ENCODE data around the gene HCAR3. TPM values are rescaled to one million over a fixed set of nuclear protein-coding genes. Genes with fewer than 3 reads are reported as not detected.
"Not testable (repeated sequence)": the region's sequence is repeated elsewhere in the genome, so short reads cannot be mapped to it uniquely, and the experiment has no call there.

The HCAR3 gene
- total RNA-seq, 2 donors from 2014 or later: 0.41 TPM; not detected in 1

DNA sequence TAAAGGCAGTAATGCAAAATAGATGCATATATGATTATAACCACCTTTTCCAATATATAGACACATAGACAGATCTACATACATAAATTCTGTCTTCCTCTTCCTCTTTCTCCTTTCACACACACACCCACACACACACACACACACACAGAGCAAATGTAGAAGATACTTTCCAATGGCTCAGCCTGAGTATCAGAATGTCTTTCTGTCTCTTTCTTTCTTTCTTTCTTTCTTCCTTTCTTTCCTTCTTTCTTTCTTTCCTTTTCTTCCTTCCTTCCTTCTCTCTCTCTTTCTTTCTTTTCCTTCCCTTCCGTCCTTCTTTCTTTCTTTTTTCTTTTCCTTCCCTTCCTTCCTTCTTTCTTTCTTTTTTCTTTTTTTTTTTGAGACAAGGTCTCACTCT, 5.3 kb downstream of the HCAR3 start:
- ATAC-seq (ENCODE audit: insufficient number of reproducible peaks, low FRiP score, low read depth); H3K27ac ChIP-seq; DNase-seq (ENCODE audit: low spot score); H3K27me3 ChIP-seq (replicated peaks; ENCODE audit: insufficient read depth); H3K9me3 ChIP-seq; H3K4me1 ChIP-seq (ENCODE audit: control insufficient read depth in 1 of 2, low read depth in 2 of 2); H3K4me3 ChIP-seq; H3K36me3 ChIP-seq: not testable (repeated sequence)

DNA sequence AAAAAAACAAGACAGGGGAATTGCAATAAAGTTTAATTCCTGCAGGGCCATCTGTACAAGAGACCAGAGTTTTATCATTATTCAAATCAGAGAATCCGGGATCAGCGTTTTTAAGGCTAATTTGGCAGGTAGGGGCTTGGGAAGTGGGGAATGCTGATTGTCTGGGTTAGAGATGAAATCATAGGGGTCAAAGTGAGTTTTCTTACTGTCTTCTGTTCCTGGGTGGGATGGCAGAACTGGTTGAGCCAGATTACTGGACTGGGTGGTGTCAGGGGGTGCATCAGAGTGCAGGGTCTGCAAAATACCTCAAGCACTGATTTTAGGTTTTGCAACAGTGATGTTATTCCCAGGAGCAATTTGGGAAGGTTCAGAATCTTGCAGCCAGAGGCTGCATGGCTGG, 6.3 kb downstream of the HCAR3 start:
- not testable (repeated sequence) for H3K9me3 ChIP-seq; H3K4me3 ChIP-seq; H3K4me1 ChIP-seq (ENCODE audit: control insufficient read depth in 1 of 2, low read depth in 2 of 2); H3K27ac ChIP-seq; ATAC-seq (ENCODE audit: insufficient number of reproducible peaks, low FRiP score, low read depth); DNase-seq (ENCODE audit: low spot score); H3K36me3 ChIP-seq; H3K27me3 ChIP-seq (replicated peaks; ENCODE audit: insufficient read depth)

DNA sequence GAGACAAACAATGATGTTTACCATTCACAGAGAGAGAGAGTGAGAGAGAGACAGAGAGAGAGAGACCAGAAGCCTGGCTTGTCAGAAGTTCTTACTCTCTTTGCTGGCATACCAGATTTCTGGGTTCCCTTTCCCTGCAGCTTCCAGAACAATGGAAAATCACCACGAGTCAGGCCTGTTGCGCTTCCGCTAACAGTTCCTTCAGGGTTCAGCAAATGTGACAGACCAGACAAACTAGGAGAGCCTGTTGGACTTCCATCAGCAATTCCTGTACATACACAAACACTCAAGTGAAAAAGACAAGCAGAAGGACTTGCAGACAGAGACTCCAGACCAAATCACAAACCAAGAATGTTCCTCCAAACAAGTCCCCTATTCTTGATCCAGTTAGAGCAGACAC, 7.3 kb downstream of the HCAR3 start:
- DNase-seq (ENCODE audit: low spot score); H3K9me3 ChIP-seq; H3K36me3 ChIP-seq; H3K27ac ChIP-seq; H3K4me1 ChIP-seq (ENCODE audit: control insufficient read depth in 1 of 2, low read depth in 2 of 2); H3K4me3 ChIP-seq; ATAC-seq (ENCODE audit: insufficient number of reproducible peaks, low FRiP score, low read depth); H3K27me3 ChIP-seq (replicated peaks; ENCODE audit: insufficient read depth): not testable (repeated sequence)

DNA sequence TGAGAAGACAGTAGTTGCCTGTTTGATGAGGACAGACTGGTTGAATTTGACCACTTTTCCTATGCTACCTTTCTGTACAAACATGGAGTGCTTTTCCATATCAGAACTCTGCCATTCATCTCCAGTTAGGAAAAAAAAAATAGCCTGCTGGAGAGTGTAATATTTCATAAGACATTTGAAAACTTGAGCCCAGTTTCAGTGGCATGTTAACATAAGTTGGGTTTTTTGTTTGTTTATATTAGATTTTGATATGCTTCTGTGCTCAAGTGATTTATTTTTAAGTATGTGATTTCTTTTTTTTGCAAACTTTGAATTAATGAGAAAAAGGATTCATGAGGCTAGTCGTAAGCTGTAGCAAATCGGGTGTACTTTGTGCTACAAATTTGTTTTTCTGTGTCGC, 12.8 kb downstream of the HCAR3 start:
- not testable (repeated sequence) for DNase-seq (ENCODE audit: low spot score); H3K36me3 ChIP-seq; ATAC-seq (ENCODE audit: insufficient number of reproducible peaks, low FRiP score, low read depth); H3K4me1 ChIP-seq (ENCODE audit: control insufficient read depth in 1 of 2, low read depth in 2 of 2); H3K27me3 ChIP-seq (replicated peaks; ENCODE audit: insufficient read depth); H3K4me3 ChIP-seq; H3K27ac ChIP-seq; H3K9me3 ChIP-seq

DNA sequence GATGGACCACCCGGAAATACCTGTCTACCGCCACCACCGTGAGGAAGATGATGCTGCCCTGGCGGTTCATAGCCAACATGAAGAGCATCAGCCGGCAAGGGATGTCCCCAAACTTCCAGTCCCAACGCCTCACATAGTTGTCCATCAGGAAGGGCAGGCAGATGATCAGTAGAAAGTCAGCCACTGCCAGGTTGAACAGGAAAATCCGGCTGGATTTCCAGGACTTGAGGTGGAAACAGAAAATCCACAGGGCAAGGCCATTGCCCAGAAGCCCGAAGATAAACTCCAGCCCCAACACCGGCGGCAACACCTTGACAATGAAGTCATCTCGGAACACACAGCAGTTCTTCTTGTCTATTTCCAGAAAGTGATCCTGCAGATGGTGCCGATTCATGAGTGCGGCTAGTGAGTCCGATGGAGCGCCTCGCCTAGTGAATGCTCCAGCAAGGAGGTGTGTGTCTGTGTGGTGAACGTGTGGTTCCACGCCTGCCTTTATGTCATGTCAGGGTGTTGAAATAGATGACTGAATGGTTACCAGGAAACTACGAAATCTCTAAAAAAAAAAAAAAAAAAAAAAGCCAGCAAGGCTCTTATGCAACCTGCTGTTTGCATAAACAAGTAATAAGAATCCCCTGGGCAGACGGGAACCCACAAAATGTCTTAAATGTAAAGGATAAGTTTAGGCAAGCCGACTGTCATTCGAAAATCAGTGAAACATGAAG, 13.6 kb downstream of the HCAR3 start, which contains the start of gene HCAR2:
TSS of gene HCAR2 (minus strand) at position 468 of the 722 bp plus-strand sequence. CDS start at position 394, 74 bp downstream.
- not testable (repeated sequence) for H3K27ac ChIP-seq; H3K9me3 ChIP-seq; H3K4me1 ChIP-seq (ENCODE audit: control insufficient read depth in 1 of 2, low read depth in 2 of 2); H3K36me3 ChIP-seq; ATAC-seq (ENCODE audit: insufficient number of reproducible peaks, low FRiP score, low read depth); DNase-seq (ENCODE audit: low spot score); H3K27me3 ChIP-seq (replicated peaks; ENCODE audit: insufficient read depth); H3K4me3 ChIP-seq

DNA sequence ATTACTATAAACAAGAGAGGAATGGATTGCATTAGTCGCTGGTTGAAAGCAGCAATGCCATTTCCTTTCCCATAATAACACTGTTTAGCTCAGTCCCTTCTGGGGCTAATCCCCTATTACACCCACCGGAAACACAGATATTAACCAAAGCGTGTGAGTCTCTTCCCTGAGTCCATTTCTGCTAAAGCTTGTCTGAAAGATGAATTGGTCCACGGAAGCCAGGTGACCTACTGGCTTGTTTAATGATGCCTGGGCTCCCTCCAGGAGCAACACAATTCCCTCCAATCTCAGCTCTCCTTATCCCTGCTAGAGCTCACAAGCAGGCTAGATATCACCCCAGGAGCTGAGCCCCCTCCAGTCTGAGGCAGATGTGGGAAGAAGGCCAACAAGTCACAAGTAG, 15.1 kb downstream of the HCAR3 start:
- not testable (repeated sequence) for ATAC-seq (ENCODE audit: insufficient number of reproducible peaks, low FRiP score, low read depth); H3K4me1 ChIP-seq (ENCODE audit: control insufficient read depth in 1 of 2, low read depth in 2 of 2); H3K4me3 ChIP-seq; H3K27me3 ChIP-seq (replicated peaks; ENCODE audit: insufficient read depth); H3K9me3 ChIP-seq; H3K27ac ChIP-seq; DNase-seq (ENCODE audit: low spot score); H3K36me3 ChIP-seq

DNA sequence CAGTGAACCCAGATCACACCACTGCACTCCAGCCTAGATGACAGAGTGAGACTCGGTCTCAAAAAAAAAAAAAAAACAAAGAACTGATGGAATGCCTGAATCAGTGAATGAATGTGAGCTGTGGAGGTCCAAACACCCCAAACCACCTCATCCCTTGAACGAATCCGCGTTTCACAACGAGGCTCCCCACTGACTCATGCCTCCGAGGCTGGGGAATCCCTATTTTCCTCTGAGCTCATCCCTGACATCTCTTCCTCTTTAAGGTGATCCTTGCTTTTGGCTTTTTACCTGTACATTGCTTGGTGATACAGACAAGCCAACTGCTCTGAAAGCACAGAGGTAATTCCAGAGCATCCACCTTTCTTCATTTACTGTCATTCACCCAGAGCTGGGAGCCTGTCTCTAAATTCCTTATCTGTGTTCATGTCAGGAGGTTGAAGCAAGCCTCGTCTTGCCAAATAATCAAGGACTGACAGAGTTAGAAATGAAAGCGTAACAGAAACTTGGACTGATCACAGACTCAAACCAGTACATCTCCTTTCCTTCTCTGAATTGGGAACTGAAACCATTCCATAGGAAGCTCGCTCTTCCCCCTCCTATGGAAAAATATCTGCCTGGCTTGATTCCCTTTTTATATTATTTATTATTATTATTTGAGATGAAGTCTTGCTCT, 16.4 kb downstream of the HCAR3 start:
- not testable (repeated sequence) for H3K4me3 ChIP-seq; H3K27ac ChIP-seq; H3K9me3 ChIP-seq; ATAC-seq (ENCODE audit: insufficient number of reproducible peaks, low FRiP score, low read depth); DNase-seq (ENCODE audit: low spot score); H3K4me1 ChIP-seq (ENCODE audit: control insufficient read depth in 1 of 2, low read depth in 2 of 2); H3K27me3 ChIP-seq (replicated peaks; ENCODE audit: insufficient read depth); H3K36me3 ChIP-seq

DNA sequence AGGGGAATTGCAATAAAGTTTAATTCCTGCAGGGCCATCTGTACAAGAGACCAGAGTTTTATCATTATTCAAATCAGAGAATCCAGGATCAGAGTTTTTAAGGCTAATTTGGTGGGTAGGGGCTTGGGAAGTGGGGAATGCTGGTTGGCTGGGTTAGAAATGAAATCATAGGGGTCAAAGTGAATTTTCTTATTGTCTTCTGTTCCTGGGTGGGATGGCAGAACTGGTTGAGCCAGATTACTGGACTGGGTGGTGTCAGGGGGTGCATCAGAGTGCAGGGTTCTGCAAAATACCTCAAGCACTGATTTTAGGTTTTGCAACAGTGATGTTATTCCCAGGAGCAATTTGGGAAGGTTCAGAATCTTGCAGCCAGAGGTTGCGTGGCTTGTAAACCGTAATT, 19.7 kb downstream of the HCAR3 start:
- not testable (repeated sequence) for H3K4me1 ChIP-seq (ENCODE audit: control insufficient read depth in 1 of 2, low read depth in 2 of 2); H3K4me3 ChIP-seq; H3K9me3 ChIP-seq; H3K27ac ChIP-seq; DNase-seq (ENCODE audit: low spot score); H3K27me3 ChIP-seq (replicated peaks; ENCODE audit: insufficient read depth); H3K36me3 ChIP-seq; ATAC-seq (ENCODE audit: insufficient number of reproducible peaks, low FRiP score, low read depth)

DNA sequence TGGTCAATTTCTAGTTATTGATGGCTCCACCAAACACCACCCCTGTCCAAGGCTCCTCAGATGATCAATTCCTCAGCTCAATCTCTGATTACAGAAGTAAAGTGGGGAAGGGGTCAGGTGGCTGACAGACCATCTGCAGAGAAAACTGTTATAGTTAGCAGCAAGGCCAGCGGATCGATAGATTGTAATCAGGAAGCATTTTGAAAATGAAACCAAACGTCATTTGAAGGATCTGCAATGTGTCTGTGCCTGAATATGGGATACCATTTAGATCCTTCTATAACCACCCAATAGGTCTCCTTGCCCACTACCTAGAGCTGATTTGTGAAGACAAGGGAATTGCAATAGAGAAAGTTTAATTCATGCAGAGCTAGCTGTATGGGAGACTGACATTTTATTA, 25.0 kb downstream of the HCAR3 start:
- no peaks in the 10 kb centered on the region for H3K36me3 ChIP-seq
- TF ChIP-seq, protein P1, sequence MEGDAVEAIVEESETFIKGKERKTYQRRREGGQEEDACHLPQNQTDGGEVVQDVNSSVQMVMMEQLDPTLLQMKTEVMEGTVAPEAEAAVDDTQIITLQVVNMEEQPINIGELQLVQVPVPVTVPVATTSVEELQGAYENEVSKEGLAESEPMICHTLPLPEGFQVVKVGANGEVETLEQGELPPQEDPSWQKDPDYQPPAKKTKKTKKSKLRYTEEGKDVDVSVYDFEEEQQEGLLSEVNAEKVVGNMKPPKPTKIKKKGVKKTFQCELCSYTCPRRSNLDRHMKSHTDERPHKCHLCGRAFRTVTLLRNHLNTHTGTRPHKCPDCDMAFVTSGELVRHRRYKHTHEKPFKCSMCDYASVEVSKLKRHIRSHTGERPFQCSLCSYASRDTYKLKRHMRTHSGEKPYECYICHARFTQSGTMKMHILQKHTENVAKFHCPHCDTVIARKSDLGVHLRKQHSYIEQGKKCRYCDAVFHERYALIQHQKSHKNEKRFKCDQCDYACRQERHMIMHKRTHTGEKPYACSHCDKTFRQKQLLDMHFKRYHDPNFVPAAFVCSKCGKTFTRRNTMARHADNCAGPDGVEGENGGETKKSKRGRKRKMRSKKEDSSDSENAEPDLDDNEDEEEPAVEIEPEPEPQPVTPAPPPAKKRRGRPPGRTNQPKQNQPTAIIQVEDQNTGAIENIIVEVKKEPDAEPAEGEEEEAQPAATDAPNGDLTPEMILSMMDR (IDR thresholded peaks at IDR 0.05): no peak
- ATAC-seq (ENCODE audit: insufficient number of reproducible peaks, low FRiP score, low read depth): no peak
- no peaks in the 10 kb centered on the region for H3K4me1 ChIP-seq (ENCODE audit: control insufficient read depth in 1 of 2, low read depth in 2 of 2)
- no peak overlapping the region for H3K27ac ChIP-seq
- H3K27me3 ChIP-seq (replicated peaks; ENCODE audit: insufficient read depth): no peaks in the 10 kb centered on the region
- no peak for DNase-seq (ENCODE audit: low spot score)
- no peak overlapping the region for H3K4me3 ChIP-seq
- H3K9me3 ChIP-seq: no peaks in the 10 kb centered on the region

Measured in thoracic aorta (tissue), 2 donors.